Measurements from ENCODE around the gene SELENOI.

Gene SELENOI

GRCh38 chr2:26345545-26346453, at the start of gene SELENOI:
Gene SELENOI (plus strand): TSS chr2:26346143. CDS start chr2:26346233, 90 bp downstream.
- TF ChIP-seq, protein P1, sequence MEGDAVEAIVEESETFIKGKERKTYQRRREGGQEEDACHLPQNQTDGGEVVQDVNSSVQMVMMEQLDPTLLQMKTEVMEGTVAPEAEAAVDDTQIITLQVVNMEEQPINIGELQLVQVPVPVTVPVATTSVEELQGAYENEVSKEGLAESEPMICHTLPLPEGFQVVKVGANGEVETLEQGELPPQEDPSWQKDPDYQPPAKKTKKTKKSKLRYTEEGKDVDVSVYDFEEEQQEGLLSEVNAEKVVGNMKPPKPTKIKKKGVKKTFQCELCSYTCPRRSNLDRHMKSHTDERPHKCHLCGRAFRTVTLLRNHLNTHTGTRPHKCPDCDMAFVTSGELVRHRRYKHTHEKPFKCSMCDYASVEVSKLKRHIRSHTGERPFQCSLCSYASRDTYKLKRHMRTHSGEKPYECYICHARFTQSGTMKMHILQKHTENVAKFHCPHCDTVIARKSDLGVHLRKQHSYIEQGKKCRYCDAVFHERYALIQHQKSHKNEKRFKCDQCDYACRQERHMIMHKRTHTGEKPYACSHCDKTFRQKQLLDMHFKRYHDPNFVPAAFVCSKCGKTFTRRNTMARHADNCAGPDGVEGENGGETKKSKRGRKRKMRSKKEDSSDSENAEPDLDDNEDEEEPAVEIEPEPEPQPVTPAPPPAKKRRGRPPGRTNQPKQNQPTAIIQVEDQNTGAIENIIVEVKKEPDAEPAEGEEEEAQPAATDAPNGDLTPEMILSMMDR (IDR thresholded peaks at IDR 0.05; ENCODE audit: low read depth, low read length, missing control alignments), result no peak
- H3K4me3 ChIP-seq (ENCODE audit: low read depth, low read length), result peak within 1 kb of the TSS; percentile 82
- DNase-seq (ENCODE audit: low read depth), result peak; percentile 98

DNA sequence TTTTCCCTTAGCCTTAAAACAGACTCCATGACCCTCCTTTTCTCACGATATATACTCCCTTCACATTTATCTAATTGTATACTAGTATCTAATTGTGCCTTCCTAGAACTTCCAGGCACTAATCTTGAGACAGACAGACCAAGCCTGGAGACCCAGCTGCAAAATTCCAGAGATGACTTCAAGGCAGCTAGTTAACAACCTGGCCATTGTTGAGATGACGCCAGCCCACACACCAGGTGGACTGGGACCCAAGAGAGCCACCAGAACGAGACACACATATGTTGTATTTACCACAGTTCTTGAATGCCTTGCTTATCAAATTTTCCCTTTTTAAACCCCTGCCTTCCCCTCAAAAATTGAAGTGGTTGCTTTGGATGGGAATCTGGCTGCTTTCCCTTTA, 48.9 kb upstream of the SELENOI start:
- TF ChIP-seq, protein P1 (IDR thresholded peaks at IDR 0.05; ENCODE audit: low read depth, low read length, missing control alignments), result no peak
- DNase-seq (ENCODE audit: low read depth), result no peak
- no peak overlapping the region for H3K4me3 ChIP-seq (ENCODE audit: low read depth, low read length)

DNA sequence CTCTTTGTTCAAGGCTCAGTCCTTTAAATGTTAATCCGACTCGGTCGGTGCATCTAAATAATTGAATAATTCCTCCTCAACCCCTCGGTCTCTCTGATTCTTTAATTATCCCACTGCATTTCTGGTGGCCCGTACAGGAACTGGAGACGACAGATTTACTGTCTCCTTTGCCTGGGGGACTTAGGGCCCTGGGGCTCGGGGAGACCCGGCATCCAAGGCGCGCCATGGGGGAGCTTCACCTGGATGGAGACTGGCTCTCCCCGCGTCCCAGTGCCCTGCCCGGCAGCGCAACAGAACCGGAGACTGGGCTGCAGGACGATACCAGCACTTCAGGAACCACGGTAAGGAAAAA, 47.7 kb upstream of the SELENOI start:
- no peak overlapping the region for H3K4me3 ChIP-seq (ENCODE audit: low read depth, low read length)
- no peak for DNase-seq (ENCODE audit: low read depth)
- TF ChIP-seq, protein P1 (IDR thresholded peaks at IDR 0.05; ENCODE audit: low read depth, low read length, missing control alignments), result no peak

GRCh38 chr2:26298638-26299393, 47.1 kb upstream of the SELENOI start:
- no peak for DNase-seq (ENCODE audit: low read depth)
- H3K4me3 ChIP-seq (ENCODE audit: low read depth, low read length), result peak overlapping the region; percentile 48
- TF ChIP-seq, protein P1 (IDR thresholded peaks at IDR 0.05; ENCODE audit: low read depth, low read length, missing control alignments), result no peak

GRCh38 chr2:26299471-26300101, 46.4 kb upstream of the SELENOI start:
- no peak for DNase-seq (ENCODE audit: low read depth)
- H3K4me3 ChIP-seq (ENCODE audit: low read depth, low read length), result peak overlapping the region; percentile 48; the same call in 1 of the 2 replicates
- TF ChIP-seq, protein P1 (IDR thresholded peaks at IDR 0.05; ENCODE audit: low read depth, low read length, missing control alignments), result no peak

DNA sequence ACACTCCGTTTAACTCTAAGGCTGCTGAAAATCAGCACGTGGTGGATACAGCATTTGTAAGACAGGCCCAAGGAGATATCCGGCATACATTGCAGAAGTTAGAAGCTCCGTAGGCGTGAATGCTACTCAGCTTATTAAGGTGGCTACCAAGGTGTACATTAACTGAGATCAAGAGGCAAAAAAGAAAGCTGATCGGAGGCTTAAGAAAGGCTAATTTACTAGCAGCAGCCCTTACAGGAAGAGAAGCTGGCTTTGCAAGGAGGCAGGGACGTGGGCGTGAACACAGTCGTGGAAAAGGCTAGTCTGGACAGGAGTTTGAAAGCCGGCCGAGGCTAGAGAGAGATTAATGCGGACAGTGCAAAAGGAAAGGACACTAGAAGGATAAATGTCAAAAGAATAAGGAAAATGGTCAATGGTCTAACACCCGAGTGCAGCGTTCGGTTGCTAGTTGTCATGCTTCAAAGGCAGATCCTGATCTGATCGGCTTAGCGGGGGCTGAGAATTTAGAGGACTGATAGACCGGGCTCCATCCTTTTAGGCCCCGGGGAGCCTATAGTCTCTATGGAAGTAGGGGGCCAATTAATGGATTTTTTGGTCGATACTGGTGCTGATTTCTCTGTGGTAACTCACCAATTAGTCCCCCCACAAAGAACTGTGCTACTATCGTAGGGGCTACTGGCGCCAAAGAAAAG, 45.6 kb upstream of the SELENOI start:
- H3K4me3 ChIP-seq (ENCODE audit: low read depth, low read length), result no peak overlapping the region

More for the DNA sequence above, 45.6 kb upstream of the SELENOI start:
- TF ChIP-seq, protein P1 (IDR thresholded peaks at IDR 0.05; ENCODE audit: low read depth, low read length, missing control alignments), result no peak
- no peak for DNase-seq (ENCODE audit: low read depth)

All from GM12864 (cell line).